ENCODE data around the gene UQCC5.

The UQCC5 gene, protein sequence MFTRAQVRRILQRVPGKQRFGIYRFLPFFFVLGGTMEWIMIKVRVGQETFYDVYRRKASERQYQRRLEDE

GRCh38 chr3:52536369-52537164 lies at the start of gene UQCC5:
Gene UQCC5, plus strand, starts transcription at chr3:52536605. Its CDS starts 151 bp downstream, at chr3:52536756.
- peak; percentile 91 for DNase-seq (ENCODE audit: low read depth)

DNA sequence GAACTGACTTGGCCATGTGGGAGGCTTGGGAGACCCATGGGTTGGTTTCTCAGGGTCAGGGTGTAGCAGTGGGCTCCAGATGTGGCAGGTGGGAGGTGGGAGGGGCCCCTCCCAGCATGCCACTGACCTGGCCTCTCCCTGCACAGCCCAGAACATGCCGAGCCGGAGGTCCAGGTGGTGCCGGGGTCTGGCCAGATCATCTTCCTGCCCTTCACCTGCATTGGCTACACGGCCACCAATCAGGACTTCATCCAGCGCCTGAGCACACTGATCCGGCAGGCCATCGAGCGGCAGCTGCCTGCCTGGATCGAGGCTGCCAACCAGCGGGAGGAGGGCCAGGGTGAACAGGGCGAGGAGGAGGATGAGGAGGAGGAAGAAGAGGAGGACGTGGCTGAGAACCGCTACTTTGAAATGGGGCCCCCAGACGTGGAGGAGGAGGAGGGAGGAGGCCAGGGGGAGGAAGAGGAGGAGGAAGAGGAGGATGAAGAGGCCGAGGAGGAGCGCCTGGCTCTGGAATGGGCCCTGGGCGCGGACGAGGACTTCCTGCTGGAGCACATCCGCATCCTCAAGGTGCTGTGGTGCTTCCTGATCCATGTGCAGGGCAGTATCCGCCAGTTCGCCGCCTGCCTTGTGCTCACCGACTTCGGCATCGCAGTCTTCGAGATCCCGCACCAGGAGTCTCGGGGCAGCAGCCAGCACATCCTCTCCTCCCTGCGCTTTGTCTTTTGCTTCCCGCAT lies 49.2 kb upstream of the UQCC5 start:
- DNase-seq (ENCODE audit: low read depth), result no peak

- DNase-seq (ENCODE audit: low read depth), result no peak
Measured at GRCh38 chr3:52487788-52488691, 48.4 kb upstream of the UQCC5 start.

- no peak for DNase-seq (ENCODE audit: low read depth)
Measured at GRCh38 chr3:52488746-52489145, 47.7 kb upstream of the UQCC5 start.

- DNase-seq (ENCODE audit: low read depth), result no peak
Measured at GRCh38 chr3:52489453-52489852, 47.0 kb upstream of the UQCC5 start.

DNA sequence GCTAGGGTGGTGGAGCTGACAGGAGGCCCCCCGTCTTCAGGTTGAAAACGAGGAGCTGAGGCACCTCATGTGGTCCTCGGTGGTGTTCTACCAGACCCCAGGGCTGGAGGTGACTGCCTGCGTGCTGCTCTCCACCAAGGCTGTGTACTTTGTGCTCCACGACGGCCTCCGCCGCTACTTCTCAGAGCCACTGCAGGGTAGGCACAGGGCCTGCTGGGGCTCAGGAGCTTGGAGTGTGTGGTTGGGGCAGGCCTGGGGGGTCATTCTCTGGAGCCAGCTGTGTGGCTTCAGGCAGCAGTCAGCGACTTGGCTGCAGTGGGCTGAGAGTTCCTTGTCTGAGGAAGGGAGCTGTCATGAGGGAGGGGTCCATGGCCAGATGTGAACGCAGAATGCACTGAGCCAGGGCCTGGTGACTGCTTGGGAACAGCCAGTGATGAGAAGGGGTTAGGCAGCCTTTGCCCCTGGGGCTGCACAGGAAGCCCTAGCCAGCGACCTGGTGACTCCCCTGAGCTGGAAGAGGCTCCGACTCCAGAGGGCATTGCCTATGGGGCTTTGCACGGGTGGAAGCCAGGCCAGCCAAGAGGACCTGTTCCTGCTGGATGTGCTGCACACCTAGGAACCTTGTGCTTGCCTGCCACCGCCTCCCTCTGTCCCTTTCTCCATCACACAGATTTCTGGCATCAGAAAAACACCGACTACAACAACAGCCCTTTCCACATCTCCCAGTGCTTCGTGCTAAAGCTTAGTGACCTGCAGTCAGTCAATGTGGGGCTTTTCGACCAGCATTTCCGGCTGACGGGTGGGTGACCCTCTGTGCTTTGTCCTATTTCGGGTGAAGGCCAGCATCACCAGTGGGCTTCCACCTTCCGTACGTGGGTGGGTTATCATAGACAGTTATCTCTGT lies 46.1 kb upstream of the UQCC5 start:
- DNase-seq (ENCODE audit: low read depth), result no peak

DNA sequence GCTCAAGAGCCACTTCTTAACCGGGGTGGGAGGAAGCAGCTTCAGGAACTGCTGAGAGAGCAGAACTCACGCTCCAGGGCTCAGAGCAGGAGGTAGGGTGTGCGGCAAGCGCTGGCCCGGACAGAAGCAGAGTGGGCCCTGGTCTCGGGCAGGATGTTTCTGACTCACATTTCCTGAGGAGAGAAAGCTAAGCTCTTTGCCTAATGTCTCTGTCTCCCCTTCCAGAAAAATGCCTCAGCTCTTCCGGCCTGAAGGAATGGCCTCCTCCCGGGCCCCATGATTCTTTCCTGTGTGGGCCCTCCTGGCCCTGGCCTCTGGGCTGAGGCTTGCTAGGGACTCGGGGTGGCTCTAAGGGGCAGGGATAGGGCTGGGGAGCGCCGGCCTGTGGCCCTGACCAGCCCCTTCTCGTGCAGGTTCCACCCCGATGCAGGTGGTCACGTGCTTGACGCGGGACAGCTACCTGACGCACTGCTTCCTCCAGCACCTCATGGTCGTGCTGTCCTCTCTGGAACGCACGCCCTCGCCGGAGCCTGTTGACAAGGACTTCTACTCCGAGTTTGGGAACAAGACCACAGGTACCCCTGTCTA lies 45.4 kb upstream of the UQCC5 start:
- no peak for DNase-seq (ENCODE audit: low read depth)

DNA sequence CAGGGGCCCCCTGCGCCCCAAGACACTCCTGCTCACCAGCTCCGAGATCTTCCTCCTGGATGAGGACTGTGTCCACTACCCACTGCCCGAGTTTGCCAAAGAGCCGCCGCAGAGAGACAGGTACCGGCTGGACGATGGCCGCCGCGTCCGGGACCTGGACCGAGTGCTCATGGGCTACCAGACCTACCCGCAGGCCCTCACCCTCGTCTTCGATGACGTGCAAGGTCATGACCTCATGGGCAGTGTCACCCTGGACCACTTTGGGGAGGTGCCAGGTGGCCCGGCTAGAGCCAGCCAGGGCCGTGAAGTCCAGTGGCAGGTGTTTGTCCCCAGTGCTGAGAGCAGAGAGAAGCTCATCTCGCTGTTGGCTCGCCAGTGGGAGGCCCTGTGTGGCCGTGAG lies 44.3 kb upstream of the UQCC5 start:
- no peak for DNase-seq (ENCODE audit: low read depth)

DNA sequence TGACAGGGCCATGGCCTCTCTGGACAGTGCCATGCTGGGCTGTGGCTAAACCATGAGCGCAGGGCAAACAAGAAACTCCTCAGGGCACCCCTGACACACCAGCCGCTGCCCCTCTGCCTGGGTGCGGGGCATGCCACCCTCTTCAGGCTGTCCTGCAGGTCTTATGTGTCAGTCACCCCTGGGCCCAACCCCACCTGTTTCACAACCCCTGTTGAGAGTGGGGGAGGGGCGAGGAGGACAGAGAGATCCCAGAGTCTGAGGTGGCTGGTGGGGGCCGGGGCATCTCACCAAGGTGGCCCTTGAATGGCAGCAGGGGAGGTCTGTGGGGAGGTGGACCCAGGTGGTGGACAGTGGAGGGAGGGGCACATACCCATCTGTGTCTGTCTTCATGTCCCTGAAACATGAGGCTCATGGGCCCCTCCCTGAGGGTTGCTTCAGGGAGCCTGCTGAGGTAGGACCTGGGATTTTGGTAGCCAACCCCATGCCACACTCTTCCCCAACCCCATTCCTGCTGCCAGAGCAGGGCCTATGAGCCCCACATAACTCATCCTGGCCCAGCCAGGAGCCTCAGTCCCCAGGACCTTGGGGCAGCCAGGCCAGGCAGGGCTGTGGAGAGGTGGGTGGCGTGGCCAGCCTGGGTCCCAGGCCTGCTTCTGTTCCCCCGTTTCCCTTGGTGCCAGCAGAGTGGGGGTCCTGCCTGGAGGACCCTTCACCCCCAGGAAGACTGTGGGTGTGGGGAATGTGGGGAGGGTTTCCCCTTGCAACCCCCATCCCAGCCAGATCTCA lies 43.0 kb upstream of the UQCC5 start:
- DNase-seq (ENCODE audit: low read depth), result no peak

DNA sequence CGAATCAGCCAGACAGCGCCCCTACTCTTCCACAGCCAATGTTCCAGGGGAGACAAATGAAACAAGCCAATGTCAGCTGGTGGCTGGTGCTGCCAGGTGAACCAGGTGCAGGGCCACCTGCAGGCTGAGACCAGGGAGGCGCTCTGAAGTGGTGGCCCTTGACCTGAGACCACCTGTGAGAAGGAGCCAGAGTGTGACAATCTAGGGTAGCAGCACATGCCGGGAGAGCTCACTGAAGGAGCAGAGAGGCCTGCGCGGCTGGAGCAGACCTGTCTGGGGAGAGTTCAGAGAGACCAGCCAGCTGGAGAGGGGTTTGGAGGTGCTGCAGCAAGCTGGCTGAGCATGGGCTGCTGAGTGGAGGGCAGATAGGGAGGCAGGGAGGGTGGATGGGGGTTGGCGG lies 42.0 kb upstream of the UQCC5 start:
- DNase-seq (ENCODE audit: low read depth), result no peak

DNA sequence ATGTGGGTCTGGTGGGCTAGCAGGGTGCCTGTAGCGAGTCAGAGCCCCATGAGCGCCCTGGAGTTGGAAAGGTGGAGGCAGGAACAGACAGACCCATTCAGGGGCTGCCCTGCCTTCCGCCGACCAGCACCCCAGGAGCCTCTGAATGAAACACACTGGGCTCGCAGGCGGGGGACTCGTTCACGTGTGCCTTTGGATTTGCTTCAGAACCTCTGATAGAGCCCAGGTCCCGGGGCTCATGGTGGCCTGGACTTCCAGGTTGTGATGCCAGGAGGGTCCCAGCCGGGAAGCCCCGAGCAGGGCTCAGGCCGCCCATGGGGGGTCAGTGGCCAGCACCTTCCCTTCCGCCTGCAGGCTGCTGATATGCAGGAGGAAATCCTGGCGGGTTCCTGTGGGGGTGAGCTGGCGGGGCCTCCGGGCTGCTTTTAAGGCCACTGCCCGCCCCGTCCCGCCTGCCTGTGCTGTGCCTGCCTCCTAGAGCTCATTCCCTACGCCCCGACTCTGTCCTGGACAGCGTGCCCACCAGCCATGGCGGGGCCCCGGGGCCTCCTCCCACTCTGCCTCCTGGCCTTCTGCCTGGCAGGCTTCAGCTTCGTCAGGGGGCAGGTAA lies 41.4 kb upstream of the UQCC5 start, which contains the start of gene STAB1:
TSS of gene STAB1 (plus strand) at position 453 of the 610 bp plus-strand sequence. CDS start at position 529, 76 bp downstream.
- no peak for DNase-seq (ENCODE audit: low read depth)

GRCh38 chr3:52495777-52496602 lies 40.4 kb upstream of the UQCC5 start:
- no peak for DNase-seq (ENCODE audit: low read depth)

GRCh38 chr3:52498137-52499054 lies 38.0 kb upstream of the UQCC5 start:
- DNase-seq (ENCODE audit: low read depth), result no peak

DNA sequence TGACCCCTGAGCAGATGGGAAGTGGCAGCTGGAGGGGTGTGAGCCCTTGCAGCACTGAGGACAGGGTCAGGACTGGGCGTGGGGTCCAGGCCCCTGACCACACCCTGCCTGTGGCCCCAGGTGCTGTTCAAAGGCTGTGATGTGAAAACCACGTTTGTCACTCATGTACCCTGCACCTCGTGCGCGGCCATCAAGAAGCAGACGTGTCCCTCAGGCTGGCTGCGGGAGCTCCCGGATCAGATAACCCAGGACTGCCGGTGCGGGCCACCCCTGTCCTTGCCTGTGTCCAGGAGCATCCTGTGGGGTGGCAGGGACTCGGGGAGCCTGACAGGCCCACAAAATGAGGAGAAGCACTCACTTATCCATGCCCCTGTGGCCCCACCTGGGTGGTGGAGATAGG lies 35.4 kb upstream of the UQCC5 start:
- no peak for DNase-seq (ENCODE audit: low read depth)

- no peak for DNase-seq (ENCODE audit: low read depth)
Measured at GRCh38 chr3:52502001-52502400, 34.4 kb upstream of the UQCC5 start.

GRCh38 chr3:52502808-52503350 lies 33.5 kb upstream of the UQCC5 start:
- no peak for DNase-seq (ENCODE audit: low read depth)

DNA sequence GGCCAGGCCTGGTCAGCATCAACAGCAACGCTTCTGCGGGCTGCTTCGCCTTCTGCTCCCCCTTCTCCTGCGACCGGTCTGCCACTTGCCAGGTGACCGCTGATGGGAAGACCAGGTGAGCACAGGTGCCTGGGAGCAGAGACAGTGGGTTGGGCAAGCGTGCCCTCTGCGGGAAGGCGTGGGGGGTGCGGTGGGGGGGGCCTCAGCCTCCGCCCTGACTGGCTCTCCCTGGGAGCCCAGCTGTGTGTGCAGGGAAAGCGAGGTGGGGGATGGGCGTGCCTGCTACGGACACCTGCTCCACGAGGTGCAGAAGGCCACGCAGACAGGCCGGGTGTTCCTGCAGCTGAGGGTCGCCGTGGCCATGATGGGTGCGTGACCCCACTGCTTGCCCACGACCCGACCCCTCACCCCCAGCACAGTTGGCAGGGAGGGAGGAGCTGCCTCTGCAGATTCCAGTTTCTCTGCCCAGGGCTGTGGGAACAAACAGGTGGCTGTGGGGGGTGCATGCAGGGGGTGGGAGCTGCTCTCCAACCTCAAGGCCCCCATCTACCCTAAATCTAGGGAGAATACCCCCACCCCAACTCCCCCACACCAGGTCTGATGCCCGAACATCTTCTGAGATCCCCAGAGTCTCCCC lies 32.5 kb upstream of the UQCC5 start:
- DNase-seq (ENCODE audit: low read depth), result no peak
